H1 (cell line): ENCODE measurements around the gene HSDL2. TPM values are rescaled to one million over a fixed set of nuclear protein-coding genes. Genes with fewer than 3 reads are reported as not detected.

Source experiments
- CTCF ChIA-PET: fragments of 300-600 bp; sonication (Branson Sonifier 250); formaldehyde crosslinking; loops from one replicate; lab custom pipeline; 2021; ENCODE audit not compliant: partially characterized antibody; lab: Charles Lee
- POLR2A ChIA-PET: fragments of 300-600 bp; sonication (Branson Sonifier 250); formaldehyde crosslinking; loops from one replicate; lab custom pipeline; 2021; ENCODE audit warnings: inconsistent platforms; ENCODE audit not compliant: partially characterized antibody; lab: Charles Lee
- DNase-seq, 2 experiments: peaks; one replicate each; pipeline versions ENCODE4 v3.0.0 to v3.0.0-alpha.2; 2010 to 2022; ENCODE audit warnings: low spot score in 2 of 2, low read depth in 1 of 2, mixed read lengths in 1 of 2
- FAIRE-seq: peaks from 2 replicates; lab custom pipeline; 2011; peaks lifted over from hg19 to GRCh38; lab: Jason Lieb, UNC
- H2AFZ ChIP-seq: 2 replicates; pipeline ENCODE4 v1.8.1; 2012; ENCODE audit warnings: low read length, inconsistent platforms
- H2AK5ac ChIP-seq: 2 replicates; pipeline ENCODE4 v1.6.1; 2013; ENCODE audit warnings: low read depth, low read length
- H2BK120ac ChIP-seq: replicated peaks from 2 replicates; pipeline ENCODE3; 2013; ENCODE audit warnings: low read depth, low read length, inconsistent platforms
- H2BK12ac ChIP-seq: 2 replicates; pipeline ENCODE4 v1.6.1; 2013; ENCODE audit warnings: low read depth, low read length
- H2BK15ac ChIP-seq: 2 replicates; pipeline ENCODE4 v1.6.1; 2013; ENCODE audit warnings: low read length
- H2BK20ac ChIP-seq: 2 replicates; pipeline ENCODE4 v1.6.1; 2013; ENCODE audit warnings: low read length
- H2BK5ac ChIP-seq: 2 replicates; pipeline ENCODE4 v1.6.1; 2013; ENCODE audit warnings: low read depth, low read length
- H3K14ac ChIP-seq: 2 replicates; pipeline ENCODE4 v1.6.1; 2013; ENCODE audit warnings: inconsistent platforms; ENCODE audit not compliant: insufficient read length
- H3K18ac ChIP-seq: 2 replicates; pipeline ENCODE4 v1.6.1; 2013; ENCODE audit warnings: low read length; ENCODE audit errors: extremely low read depth
- H3K23ac ChIP-seq: 2 replicates; pipeline ENCODE4 v1.6.1; 2013; ENCODE audit warnings: inconsistent platforms; ENCODE audit not compliant: insufficient read length
- H3K23me2 ChIP-seq: 2 replicates; pipeline ENCODE4 v1.6.1; 2013; ENCODE audit warnings: low read depth, low read length
- H3K27ac ChIP-seq: 2 replicates; pipeline ENCODE4 v1.6.1; 2011; ENCODE audit warnings: low read depth, low read length, inconsistent platforms
- H3K27me3 ChIP-seq, 4 experiments: replicated peaks in 1 of 4; 1 replicate in 1 of 4; 2 replicates in 3 of 4; pipeline versions ENCODE4 v1.6.1 to v1.8.1; 2011 to 2013; ENCODE audit warnings: low read length in 3 of 4, mild to moderate bottlenecking in 3 of 4, inconsistent platforms in 2 of 4, mixed read lengths in 2 of 4, moderate library complexity in 1 of 4; ENCODE audit not compliant: control insufficient read depth in 3 of 4, insufficient read depth in 3 of 4; ENCODE audit errors: extremely low read depth in 1 of 4
- H3K36me3 ChIP-seq, 4 experiments: 2 replicates each; pipeline versions ENCODE4 v1.6.1 to v1.8.1; 2011 to 2013; ENCODE audit warnings: mild to moderate bottlenecking in 4 of 4, low read length in 3 of 4, moderate library complexity in 2 of 4, control low read depth in 1 of 4, inconsistent platforms in 1 of 4; ENCODE audit not compliant: insufficient read depth in 4 of 4, control insufficient read depth in 2 of 4
- H3K4ac ChIP-seq: replicated peaks from 2 replicates; pipeline ENCODE3; 2013; ENCODE audit warnings: low read length, low read depth, mixed read lengths, inconsistent platforms; ENCODE audit not compliant: insufficient read length
- H3K4me1 ChIP-seq, 4 experiments: replicated peaks in 1 of 4; 1 replicate in 1 of 4; 2 replicates in 3 of 4; pipeline versions ENCODE4 v1.6.1 to v1.8.1; 2011 to 2013; ENCODE audit warnings: low read length in 3 of 4, inconsistent platforms in 2 of 4, mixed read lengths in 1 of 4; ENCODE audit not compliant: insufficient read depth in 4 of 4, control insufficient read depth in 3 of 4
- H3K4me2 ChIP-seq, 2 experiments: 2 replicates each; pipeline versions ENCODE4 v1.6.1 to v1.8.1; 2011 to 2013; ENCODE audit warnings: low read depth in 2 of 2, low read length in 2 of 2, control low read depth in 1 of 2, inconsistent platforms in 1 of 2, mild to moderate bottlenecking in 1 of 2; ENCODE audit not compliant: insufficient read depth in 1 of 2
- H3K4me3 ChIP-seq, 4 experiments: fragments of 200-600, 300-600 bp in 1 of 4; sonication (generic), shearing (Covaris generic), sonication (Bioruptor Twin) in 1 of 4; 2 replicates each; pipeline versions ENCODE4 v1.5.1 to v1.8.1; 2011 to 2016; ENCODE audit warnings: low read length in 4 of 4, low read depth in 3 of 4, control low read depth in 2 of 4, inconsistent platforms in 2 of 4, mild to moderate bottlenecking in 2 of 4, mixed read lengths in 1 of 4, moderate library complexity in 1 of 4; ENCODE audit not compliant: insufficient read depth in 2 of 4; ENCODE audit errors: extremely low read depth in 1 of 4
- H3K56ac ChIP-seq: replicated peaks from 2 replicates; pipeline ENCODE3; 2013; ENCODE audit warnings: low read depth, mild to moderate bottlenecking, mixed read lengths, low read length, inconsistent platforms; ENCODE audit not compliant: insufficient read length
- H3K79me1 ChIP-seq: 2 replicates; pipeline ENCODE4 v1.6.1; 2013; ENCODE audit warnings: low read depth, low read length, control low read depth
- H3K79me2 ChIP-seq, 2 experiments: 2 replicates each; pipeline versions ENCODE4 v1.6.1 to v1.8.1; 2012 to 2013; ENCODE audit warnings: low read length in 2 of 2, mild to moderate bottlenecking in 2 of 2, inconsistent platforms in 1 of 2; ENCODE audit not compliant: insufficient read depth in 2 of 2, control insufficient read depth in 1 of 2
- H3K9ac ChIP-seq, 4 experiments: replicated peaks in 1 of 4; 1 replicate in 1 of 4; 2 replicates in 3 of 4; pipeline versions ENCODE4 v1.6.1 to v1.8.1; 2011 to 2013; ENCODE audit warnings: low read depth in 3 of 4, low read length in 3 of 4, control low read depth in 2 of 4, mild to moderate bottlenecking in 2 of 4, moderate library complexity in 2 of 4, inconsistent platforms in 1 of 4; ENCODE audit errors: extremely low read depth in 1 of 4
- H3K9me3 ChIP-seq, 2 experiments: 2 replicates each; pipeline versions ENCODE4 v1.6.1 to v1.8.1; 2012 to 2013; ENCODE audit warnings: mild to moderate bottlenecking in 2 of 2, moderate library complexity in 2 of 2, control low read depth in 1 of 2, inconsistent platforms in 1 of 2, low read depth in 1 of 2, low read length in 1 of 2, mixed read lengths in 1 of 2; ENCODE audit not compliant: insufficient read depth in 2 of 2
- H4K20me1 ChIP-seq, 2 experiments: replicated peaks in 1 of 2; 2 replicates each; pipeline versions ENCODE3 to v1.8.1; 2011 to 2013; ENCODE audit warnings: inconsistent platforms in 2 of 2, low read length in 2 of 2, mild to moderate bottlenecking in 1 of 2; ENCODE audit not compliant: insufficient read depth in 2 of 2, control insufficient read depth in 1 of 2
- H4K5ac ChIP-seq: 2 replicates; pipeline ENCODE4 v1.6.1; 2013; ENCODE audit warnings: low read length, low read depth, mixed read lengths, inconsistent platforms; ENCODE audit not compliant: insufficient read length
- H4K8ac ChIP-seq: 2 replicates; pipeline ENCODE4 v1.8.0; 2013; ENCODE audit warnings: mild to moderate bottlenecking, moderate library complexity, low read length, inconsistent platforms; ENCODE audit not compliant: insufficient read depth; ENCODE audit errors: extremely low read depth
- H4K91ac ChIP-seq: replicated peaks from 2 replicates; pipeline ENCODE3; 2013; ENCODE audit warnings: low read length, mixed read lengths, inconsistent platforms; ENCODE audit not compliant: insufficient read length
- ATF3 ChIP-seq: IDR thresholded peaks from 2 replicates; pipeline ENCODE4 v1.6.1; 2011; ENCODE audit warnings: low read depth, mild to moderate bottlenecking, low read length; ENCODE audit not compliant: insufficient read depth
- EGR1 ChIP-seq: IDR thresholded peaks from 2 replicates; pipeline ENCODE4 v1.6.1; 2011; ENCODE audit warnings: low read depth, low read length, borderline replicate concordance
- FOSL1 ChIP-seq: IDR thresholded peaks from 2 replicates; pipeline ENCODE4 v1.6.1; 2011; ENCODE audit warnings: mild to moderate bottlenecking, low read depth, low read length, moderate library complexity; ENCODE audit not compliant: insufficient read depth
- HDAC2 ChIP-seq, 2 experiments: fragments of 300-600 bp in 1 of 2; sonication (generic) in 1 of 2; IDR thresholded peaks; 2 replicates each; pipeline ENCODE4 v1.6.1; 2011 to 2012; ENCODE audit warnings: low read depth in 2 of 2, low read length in 2 of 2, mild to moderate bottlenecking in 2 of 2, moderate library complexity in 2 of 2, borderline replicate concordance in 1 of 2, inconsistent platforms in 1 of 2
- MAX ChIP-seq: IDR thresholded peaks from 2 replicates; pipeline ENCODE4 v1.6.1; 2012; ENCODE audit warnings: inconsistent platforms
- PHF8 ChIP-seq: fragments of 200-600 bp; sonication (generic); conservative IDR thresholded peaks from 2 replicates; pipeline ENCODE4 v1.7.1; 2012; ENCODE audit warnings: low read depth, mild to moderate bottlenecking, inconsistent platforms, low read length, moderate library complexity
- POLR2A ChIP-seq, 2 experiments: IDR thresholded peaks; 1 replicate in 1 of 2; 2 replicates in 1 of 2; pipeline ENCODE4 v1.6.1; 2011; ENCODE audit warnings: low read depth in 2 of 2, low read length in 2 of 2, mild to moderate bottlenecking in 2 of 2; ENCODE audit errors: control extremely low read depth in 1 of 2
- POU5F1 ChIP-seq: IDR thresholded peaks from 2 replicates; pipeline ENCODE4 v1.6.1; 2011; ENCODE audit warnings: low read depth, mild to moderate bottlenecking, low read length, moderate library complexity
- RAD21 ChIP-seq, 2 experiments: IDR thresholded peaks in 1 of 2; conservative IDR thresholded peaks in 1 of 2; 2 replicates each; pipeline ENCODE4 v1.6.1; 2011; ENCODE audit warnings: low read depth in 2 of 2, low read length in 2 of 2, improper control_type of control experiment in 1 of 2, inconsistent platforms in 1 of 2, mild to moderate bottlenecking in 1 of 2, moderate library complexity in 1 of 2
- RFX5 ChIP-seq: IDR thresholded peaks from 2 replicates; pipeline ENCODE4 v1.6.1; 2011; ENCODE audit warnings: low read depth, low read length, improper control_type of control experiment, borderline replicate concordance
- SIRT6 ChIP-seq: IDR thresholded peaks from one replicate; pipeline ENCODE4 v1.7.1; 2012; ENCODE audit warnings: low read length, inconsistent platforms
- SP4 ChIP-seq: IDR thresholded peaks from 2 replicates; pipeline ENCODE4 v1.6.1; 2012; ENCODE audit warnings: low read length, inconsistent platforms
- TCF12 ChIP-seq: IDR thresholded peaks from 2 replicates; pipeline ENCODE4 v1.6.1; 2011; ENCODE audit warnings: low read depth, mild to moderate bottlenecking, low read length
- WGBS, 2 experiments: shearing (Covaris generic) in 1 of 2; methylation state at CpG; one replicate each; pipeline versions ENCODE4 v1.1.6 to v1.1.7; 2013 to 2015; ENCODE audit warnings: low lambda C conversion rate in 2 of 2, mixed read lengths in 2 of 2, inconsistent platforms in 1 of 2, low coverage in 1 of 2, missing lambda C conversion rate in 1 of 2; ENCODE audit not compliant: insufficient replicate concordance in 2 of 2, insufficient coverage in 1 of 2, insufficient read length in 1 of 2; ENCODE audit errors: extremely low coverage in 1 of 2, missing lambda C conversion rate in 1 of 2; 5-methylcytosine and 5-hydroxymethylcytosine counted together
- polyA plus RNA-seq, 7 experiments: library from polyadenylated mRNA; depleted of rRNA in 3 of 7; stranded (reverse) in 5 of 7; unstranded in 2 of 7; fragments of >200 nt in 5 of 7; fragments of 200-250 nt in 2 of 7; gene quantifications; 1 replicate in 5 of 7; 2 replicates in 1 of 7; 4 replicates in 1 of 7; pipeline versions ENCODE4 v1.2.1 to v1.2.3, GENCODE V29; 2011 to 2013; ENCODE audit warnings: missing spikeins in 2 of 7, mixed read lengths in 2 of 7
- total RNA-seq: library from RNA; stranded (reverse); fragmentation: NEBNext Ultra II Directional; extraction: Animal tissue kit (Norgen Biotek cat#: 25700); gene quantifications from 2 replicates; pipeline ENCODE4 v1.2.1, GENCODE V29; 2021

HSDL2 gene
- total and polyA plus RNA-seq, 2 of the 8 experiments (the other 6 are each of a cell fraction or from before 2014, with no cell fraction given): 6.6 to 15.4 TPM

- H3K23ac ChIP-seq: no peak overlapping the region
Measured at GRCh38 chr9:112421771-112422222, 41.9 kb downstream of the HSDL2 start.

More at GRCh38 chr9:112421771-112422222, 41.9 kb downstream of the HSDL2 start:
- FAIRE-seq (no peak), DNase-seq (no peak)
- no peak overlapping the region for H2BK12ac ChIP-seq
- no peak overlapping the region for H2BK20ac ChIP-seq
- H4K91ac ChIP-seq: no peak overlapping the region
- no peak overlapping the region for H2AK5ac ChIP-seq
- no peaks in the 10 kb centered on the region for H3K4me1 ChIP-seq
- H2BK15ac ChIP-seq: no peak overlapping the region
- no peak overlapping the region for H3K4ac ChIP-seq
- H3K4me3 ChIP-seq: no peak overlapping the region
- no peak overlapping the region for H2BK120ac ChIP-seq
- no peak overlapping the region for H4K5ac ChIP-seq
- WGBS, 2 experiments: 97% methylated on average over 5 of the region's 5 CpGs; no CpG with 5 or more reads in 1 of the 2 experiments
- no peak overlapping the region for H3K56ac ChIP-seq
- no peak for TF ChIP-seq ATF3
- no peak for TF ChIP-seq TCF12
- TF ChIP-seq SP4: no peak
- TF ChIP-seq RAD21 (IDR thresholded peaks at IDR 0.05 in 1 of 2, conservative IDR thresholded peaks at IDR 0.05 in 1 of 2; ENCODE audit: low read depth in 2 of 2, low read length in 2 of 2): no peak
- no peak for TF ChIP-seq RFX5
- TF ChIP-seq HDAC2 (IDR thresholded peaks at IDR 0.05; ENCODE audit: borderline replicate concordance in 1 of 2, low read depth in 2 of 2, low read length in 2 of 2): no peak
- no peak for TF ChIP-seq EGR1
- no peak for TF ChIP-seq MAX
- TF ChIP-seq FOSL1: no peak
- no peak for TF ChIP-seq POLR2A (IDR thresholded peaks at IDR 0.05; ENCODE audit: control extremely low read depth in 1 of 2, low read depth in 2 of 2, low read length in 2 of 2)
- no peak for TF ChIP-seq POU5F1
- no peak for TF ChIP-seq PHF8
- TF ChIP-seq SIRT6: no peak
- TF ChIP-seq, all 59 proteins: peak for 0
- Histone ChIP-seq H3K36me3 (no peaks in the 10 kb centered on the region; a peak in 1 of 8 replicates), H2AFZ (no peak overlapping the region), H3K79me1 (no peaks in the 10 kb centered on the region), H3K27ac (no peak overlapping the region), H3K9me3 (no peaks in the 10 kb centered on the region), H3K79me2 (no peaks in the 10 kb centered on the region), H3K14ac (no peak overlapping the region), H3K23me2 (no peaks in the 10 kb centered on the region), H4K8ac (no peak overlapping the region), H3K18ac (no peak overlapping the region), H4K20me1 (no peaks in the 10 kb centered on the region), H3K27me3 (no peaks in the 10 kb centered on the region), H2BK5ac (no peak overlapping the region), H3K9ac (no peak overlapping the region), H3K4me2 (no peak overlapping the region)
- CTCF ChIA-PET: interaction anchor here (0.6 kb wide), 1 partner anchor 332 kb away, joined by 3 read pairs; no protein-coding TSS in a partner anchor
- POLR2A ChIA-PET: no interaction called here
